HCT116 (cell line): Measurements from ENCODE around the gene APOE. TPM values are rescaled to one million over a fixed set of nuclear protein-coding genes. Genes with fewer than 3 reads are reported as not detected.

Experiments used
- ATAC-seq: fragments of 200-7000 bp; cut with Tn5 transposase; 2 replicates; pipeline ENCODE4 v1.9.1; 2020; ENCODE audit warnings: mild to moderate bottlenecking, moderate library complexity
- BruUV-seq: library from RNA; stranded (reverse); fragments of 400-500 nt; replicated peaks from 2 replicates; lab custom pipeline; 2021; lab: Mats Ljungman, UMichigan
- CTCF ChIA-PET: fragments of 300-600 bp; sonication (Branson Sonifier 250); formaldehyde crosslinking; loops from one replicate; lab custom pipeline; 2021; ENCODE audit warnings: antibody characterized with exemption; lab: Charles Lee
- POLR2A ChIA-PET: fragments of 300-600, 350-600 bp; sonication (Branson Sonifier 250); formaldehyde crosslinking; loops from one replicate; lab custom pipeline; 2021; ENCODE audit warnings: antibody characterized with exemption; lab: Charles Lee
- RAD21 ChIA-PET, 2 experiments: fragments of 300-600 bp; sonication (Branson Sonifier 250); formaldehyde crosslinking; loops; one replicate each; lab custom pipeline; 2023; ENCODE audit warnings: low total read pairs in 2 of 2; ENCODE audit not compliant: uncharacterized antibody in 2 of 2, unreplicated experiment in 2 of 2, low non-redundant PET in 1 of 2; lab: Charles Lee
- DNase-seq: peaks from one replicate; pipeline ENCODE4 v3.0.0-alpha.2; 2010; ENCODE audit warnings: low read depth, low spot score
- H2AFZ ChIP-seq: fragments of 200-600 bp; shearing (Covaris generic), sonication (generic); 2 replicates; pipeline ENCODE4 v1.6.1; 2017; ENCODE audit warnings: low read depth, mixed run types, mixed read lengths, antibody characterized with exemption, low read length; ENCODE audit not compliant: poor library complexity, severe bottlenecking
- H3K27ac ChIP-seq: 2 replicates; pipeline ENCODE4 v1.5.1; 2012; ENCODE audit warnings: low read depth, low read length
- H3K27me3 ChIP-seq: fragments of 200-600 bp; sonication (generic); 2 replicates; pipeline ENCODE4 v1.6.1; 2016; ENCODE audit warnings: mixed run types, low read length, mixed read lengths; ENCODE audit not compliant: insufficient read depth
- H3K36me3 ChIP-seq, 2 experiments: fragments of 200-500 bp in 1 of 2; fragments of 200-600 bp in 1 of 2; sonication (Bioruptor generic) in 1 of 2; sonication (generic) in 1 of 2; 2 replicates each; pipeline versions ENCODE4 v1.5.1 to v1.6.1; 2014 to 2016; ENCODE audit warnings: low read length in 2 of 2, inconsistent platforms in 1 of 2, mixed read lengths in 1 of 2, mixed run types in 1 of 2; ENCODE audit not compliant: insufficient read depth in 2 of 2, control insufficient read depth in 1 of 2
- H3K4me1 ChIP-seq, 2 experiments: fragments of 200-600 bp in 1 of 2; sonication (generic) in 1 of 2; 2 replicates each; pipeline versions ENCODE4 v1.5.1 to v1.6.1; 2012 to 2017; ENCODE audit warnings: low read length in 2 of 2, inconsistent platforms in 1 of 2, mild to moderate bottlenecking in 1 of 2, mixed read lengths in 1 of 2, mixed run types in 1 of 2, moderate library complexity in 1 of 2; ENCODE audit not compliant: insufficient read depth in 2 of 2, control insufficient read depth in 1 of 2
- H3K4me2 ChIP-seq: fragments of 200-600 bp; sonication (generic); 2 replicates; pipeline ENCODE4 v1.6.1; 2017; ENCODE audit warnings: mixed run types, low read length, mixed read lengths
- H3K4me3 ChIP-seq, 2 experiments: fragments of 200-600 bp in 1 of 2; sonication (generic) in 1 of 2; replicated peaks in 1 of 2; 2 replicates each; pipeline ENCODE4 v1.5.1; 2011 to 2016; ENCODE audit warnings: low read length in 2 of 2, control low read depth in 1 of 2, low read depth in 1 of 2, mild to moderate bottlenecking in 1 of 2, mixed read lengths in 1 of 2, mixed run types in 1 of 2
- H3K79me2 ChIP-seq: fragments of 200-600 bp; sonication (generic); 2 replicates; pipeline ENCODE4 v1.6.1; 2017; ENCODE audit warnings: mild to moderate bottlenecking, mixed run types, low read length, moderate library complexity, mixed read lengths; ENCODE audit not compliant: insufficient read depth
- H3K9ac ChIP-seq: fragments of 200-600 bp; sonication (generic); 2 replicates; pipeline ENCODE4 v1.6.1; 2016; ENCODE audit warnings: low read length, mixed read lengths
- H3K9me2 ChIP-seq: fragments of 200-600 bp; sonication (generic), shearing (Covaris generic); 2 replicates; pipeline ENCODE4 v1.6.1; 2017; ENCODE audit warnings: mixed run types, mild to moderate bottlenecking, moderate library complexity; ENCODE audit not compliant: insufficient read depth
- H3K9me3 ChIP-seq, 2 experiments: fragments of 200-500 bp in 1 of 2; fragments of 200-600 bp in 1 of 2; sonication (Bioruptor generic) in 1 of 2; sonication (generic) in 1 of 2; 2 replicates each; pipeline ENCODE4 v1.6.1; 2014 to 2017; ENCODE audit warnings: low read length in 2 of 2, mixed read lengths in 2 of 2, inconsistent platforms in 1 of 2, low read depth in 1 of 2, mild to moderate bottlenecking in 1 of 2, mixed run types in 1 of 2, moderate library complexity in 1 of 2; ENCODE audit not compliant: control insufficient read depth in 1 of 2, insufficient read depth in 1 of 2
- H4K20me1 ChIP-seq: fragments of 200-600 bp; sonication (generic), shearing (Covaris generic); 2 replicates; pipeline ENCODE4 v1.6.1; 2017; ENCODE audit warnings: mixed run types, mild to moderate bottlenecking, moderate library complexity; ENCODE audit not compliant: insufficient read depth
- ELF1 ChIP-seq: IDR thresholded peaks from 2 replicates; pipeline ENCODE4 v1.6.1; 2012; ENCODE audit warnings: low read depth, borderline replicate concordance
- intact Hi-C: fragments of 100-400 bp; cut with micrococcal nuclease; formaldehyde crosslinking; loops from 2 replicates; pipeline ENCODE4 v1.10.0; 2022
- total RNA-seq: library from RNA; stranded (reverse); gene quantifications from one replicate; pipeline ENCODE4 v1.2.1, GENCODE V29; 2021; ENCODE audit not compliant: unreplicated experiment
- TF ChIP-seq, protein P1 (sequence below), 3 experiments: fragments of 200-600 bp in 1 of 3; sonication (generic) in 1 of 3; IDR thresholded peaks in 2 of 3; conservative IDR thresholded peaks in 1 of 3; 2 replicates each; pipeline ENCODE4 v1.5.1; 2012 to 2017; ENCODE audit warnings: low read depth in 2 of 3, low read length in 2 of 3, antibody characterized with exemption in 1 of 3, borderline replicate concordance in 1 of 3, control low read depth in 1 of 3, mild to moderate bottlenecking in 1 of 3, mixed read lengths in 1 of 3, mixed run types in 1 of 3, moderate library complexity in 1 of 3; ENCODE audit not compliant: insufficient read depth in 1 of 3
- TF ChIP-seq, protein P2 (sequence below): IDR thresholded peaks from 2 replicates; pipeline ENCODE4 v1.6.1; 2012
- TF ChIP-seq, protein P3 (sequence below): IDR thresholded peaks from 2 replicates; pipeline ENCODE4 v1.6.1; 2012

APOE gene
- total RNA-seq, 1 experiment from 2014 or later: 7.2 TPM

DNA sequence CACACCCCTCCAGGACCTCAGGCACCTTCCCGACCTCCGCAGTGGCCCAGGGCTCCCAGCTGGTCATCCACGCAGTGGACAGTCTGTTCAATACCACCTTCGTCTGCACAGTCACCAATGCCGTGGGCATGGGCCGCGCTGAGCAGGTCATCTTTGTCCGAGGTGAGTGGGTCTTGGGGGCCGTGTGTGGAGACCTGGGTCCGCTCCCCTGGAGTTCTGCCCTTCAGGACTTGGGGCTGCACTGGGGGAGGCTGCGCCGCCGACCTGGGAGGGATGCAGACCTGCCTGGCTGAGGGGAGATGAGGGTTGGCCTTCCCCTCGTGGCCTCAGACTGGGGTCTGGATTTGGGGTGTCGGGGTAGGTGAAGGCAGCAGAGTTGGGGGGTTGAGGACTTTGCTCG, 31.3 kb upstream of the APOE start:
- H3K79me2 ChIP-seq: no peaks in the 10 kb centered on the region
- ChIA-PET POLR2A (no interaction called here), CTCF (no interaction called here), RAD21 (no interaction called here)
- no peaks in the 10 kb centered on the region for H3K9me2 ChIP-seq
- H3K4me1 ChIP-seq: no peaks in the 10 kb centered on the region
- H3K9me3 ChIP-seq: no peaks in the 10 kb centered on the region
- no peak overlapping the region for H3K4me2 ChIP-seq
- H3K36me3 ChIP-seq: peaks cover 37 to 38% of the 10 kb centered on the region in 2 experiments
- H3K27ac ChIP-seq: no peak overlapping the region
- H3K27me3 ChIP-seq: no peaks in the 10 kb centered on the region
- ATAC-seq (no peak), DNase-seq (no peak)
- BruUV-seq: no TSS peak
- no peak overlapping the region for H3K9ac ChIP-seq
- TF ChIP-seq, protein P1, sequence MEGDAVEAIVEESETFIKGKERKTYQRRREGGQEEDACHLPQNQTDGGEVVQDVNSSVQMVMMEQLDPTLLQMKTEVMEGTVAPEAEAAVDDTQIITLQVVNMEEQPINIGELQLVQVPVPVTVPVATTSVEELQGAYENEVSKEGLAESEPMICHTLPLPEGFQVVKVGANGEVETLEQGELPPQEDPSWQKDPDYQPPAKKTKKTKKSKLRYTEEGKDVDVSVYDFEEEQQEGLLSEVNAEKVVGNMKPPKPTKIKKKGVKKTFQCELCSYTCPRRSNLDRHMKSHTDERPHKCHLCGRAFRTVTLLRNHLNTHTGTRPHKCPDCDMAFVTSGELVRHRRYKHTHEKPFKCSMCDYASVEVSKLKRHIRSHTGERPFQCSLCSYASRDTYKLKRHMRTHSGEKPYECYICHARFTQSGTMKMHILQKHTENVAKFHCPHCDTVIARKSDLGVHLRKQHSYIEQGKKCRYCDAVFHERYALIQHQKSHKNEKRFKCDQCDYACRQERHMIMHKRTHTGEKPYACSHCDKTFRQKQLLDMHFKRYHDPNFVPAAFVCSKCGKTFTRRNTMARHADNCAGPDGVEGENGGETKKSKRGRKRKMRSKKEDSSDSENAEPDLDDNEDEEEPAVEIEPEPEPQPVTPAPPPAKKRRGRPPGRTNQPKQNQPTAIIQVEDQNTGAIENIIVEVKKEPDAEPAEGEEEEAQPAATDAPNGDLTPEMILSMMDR (IDR thresholded peaks at IDR 0.05 in 2 of 3, conservative IDR thresholded peaks at IDR 0.05 in 1 of 3; ENCODE audit: borderline replicate concordance in 1 of 3, insufficient read depth in 1 of 3, low read depth in 2 of 3, low read length in 2 of 3): no peak
- no peaks in the 10 kb centered on the region for H4K20me1 ChIP-seq
- intact Hi-C loops: no loop called here
- no peak overlapping the region for H2AFZ ChIP-seq
- no peak overlapping the region for H3K4me3 ChIP-seq

DNA sequence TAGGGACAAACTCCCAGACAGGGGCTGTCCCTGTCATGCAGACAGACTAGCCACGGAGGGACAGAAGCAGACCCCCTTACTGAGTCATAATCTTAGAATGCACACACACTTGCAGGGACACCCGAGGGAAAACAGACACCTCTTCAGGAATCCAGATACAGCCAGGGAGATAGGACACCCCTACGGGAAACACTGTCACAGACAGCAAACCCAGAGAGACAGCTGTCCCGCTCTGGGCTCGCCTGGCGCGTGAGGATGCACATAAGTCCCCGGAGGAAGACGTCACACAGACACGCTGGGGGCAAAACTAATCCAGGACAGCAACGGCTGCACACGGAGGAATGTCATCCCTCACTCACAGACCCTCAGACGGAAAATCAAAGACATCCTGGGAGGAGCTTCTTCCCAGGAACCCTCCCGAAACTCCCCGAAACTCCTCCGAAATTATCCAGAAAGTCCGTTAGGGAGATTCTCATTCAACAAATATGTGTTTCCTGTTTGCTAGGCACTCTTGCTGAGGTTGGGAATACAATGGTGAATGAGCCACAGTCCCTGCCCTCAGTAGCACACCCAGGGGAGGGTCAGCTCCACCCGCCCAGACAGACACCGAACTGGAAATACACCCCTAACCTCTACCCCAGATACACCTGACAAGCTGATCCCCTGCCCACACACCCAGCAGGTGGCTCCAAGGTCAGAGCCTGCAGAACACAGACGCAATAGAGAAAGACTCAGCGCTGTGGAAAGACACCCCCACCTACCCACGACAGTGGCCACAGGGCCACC, 29.7 kb upstream of the APOE start:
- intact Hi-C loops: no loop called here
- H3K4me3 ChIP-seq: no peak overlapping the region
- H3K9ac ChIP-seq: no peak overlapping the region
- CTCF ChIA-PET: no interaction called here
- ATAC-seq (no peak), DNase-seq (no peak)
- H3K9me2 ChIP-seq: no peaks in the 10 kb centered on the region
- H3K4me1 ChIP-seq: no peaks in the 10 kb centered on the region
- H3K4me2 ChIP-seq: no peak overlapping the region
- no peaks in the 10 kb centered on the region for H3K79me2 ChIP-seq
- H3K9me3 ChIP-seq: no peaks in the 10 kb centered on the region
- RAD21 ChIA-PET: interaction anchor here in 1 of 2 experiments (0.6 kb wide), 1 partner anchor 54 kb away, joined by 3 read pairs; no protein-coding TSS in a partner anchor
- H3K27ac ChIP-seq: no peak overlapping the region
- no peak overlapping the region for H2AFZ ChIP-seq
- no peaks in the 10 kb centered on the region for H3K27me3 ChIP-seq
- H3K36me3 ChIP-seq: peaks cover 37 to 38% of the 10 kb centered on the region in 2 experiments
- BruUV-seq: no TSS peak
- H4K20me1 ChIP-seq: no peaks in the 10 kb centered on the region
- POLR2A ChIA-PET: no interaction called here
- TF ChIP-seq ELF1: no peak
- TF ChIP-seq, protein P2, sequence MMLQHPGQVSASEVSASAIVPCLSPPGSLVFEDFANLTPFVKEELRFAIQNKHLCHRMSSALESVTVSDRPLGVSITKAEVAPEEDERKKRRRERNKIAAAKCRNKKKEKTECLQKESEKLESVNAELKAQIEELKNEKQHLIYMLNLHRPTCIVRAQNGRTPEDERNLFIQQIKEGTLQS: no peak
- TF ChIP-seq, protein P1 (IDR thresholded peaks at IDR 0.05 in 2 of 3, conservative IDR thresholded peaks at IDR 0.05 in 1 of 3; ENCODE audit: borderline replicate concordance in 1 of 3, insufficient read depth in 1 of 3, low read depth in 2 of 3, low read length in 2 of 3): no peak
- TF ChIP-seq, protein P3, sequence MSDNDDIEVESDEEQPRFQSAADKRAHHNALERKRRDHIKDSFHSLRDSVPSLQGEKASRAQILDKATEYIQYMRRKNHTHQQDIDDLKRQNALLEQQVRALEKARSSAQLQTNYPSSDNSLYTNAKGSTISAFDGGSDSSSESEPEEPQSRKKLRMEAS: no peak
